Gastroesophageal sphincter (tissue), 4 donors: Measurements from ENCODE around the gene ARPC4. TPM values are rescaled to one million over a fixed set of nuclear protein-coding genes. Genes with fewer than 3 reads are reported as not detected.

Experiments used
- ATAC-seq: fragments of 150-250 bp; one replicate; pipeline ENCODE4 v1.9.1; 2016; ENCODE audit warnings: mild to moderate bottlenecking, moderate library complexity
- H3K27ac ChIP-seq, 4 donors: fragments of 200-600 bp; sonication (generic) in 3 of 4; 1 replicate in 3 of 4; 2 replicates in 1 of 4; pipeline ENCODE4 v1.5.1; 2016 to 2019
- H3K27me3 ChIP-seq: fragments of 200-600 bp; sonication (generic); one replicate; pipeline ENCODE4 v1.5.1; 2019
- H3K36me3 ChIP-seq, 2 donors: fragments of 200-600 bp; sonication (generic); one replicate each; pipeline ENCODE4 v1.5.1; 2019; ENCODE audit warnings: control low read depth in 1 of 2
- H3K4me1 ChIP-seq, 3 donors: fragments of 200-600 bp; sonication (generic); 1 replicate in 2 of 3; 2 replicates in 1 of 3; pipeline ENCODE4 v1.5.1; 2016 to 2019; ENCODE audit warnings: control low read depth in 2 of 3
- H3K4me3 ChIP-seq, 2 donors: fragments of 200-600 bp; sonication (generic); one replicate each; pipeline ENCODE4 v1.5.1; 2019; ENCODE audit warnings: mild to moderate bottlenecking in 1 of 2, moderate library complexity in 1 of 2
- H3K9me3 ChIP-seq, 3 donors: fragments of 200-600 bp; sonication (generic); one replicate each; pipeline ENCODE4 v1.5.1; 2017 to 2019; ENCODE audit warnings: control low read depth in 2 of 3
- EP300 ChIP-seq: sonication (generic); formaldehyde crosslinking; IDR thresholded peaks from one replicate; pipeline ENCODE4 v1.6.1; 2017; ENCODE audit warnings: antibody characterized with exemption, mild to moderate bottlenecking
- POLR2A ChIP-seq, 2 donors: fragments of 450-650 bp; IDR thresholded peaks; one replicate each; pipeline ENCODE4 v1.6.1; 2017; ENCODE audit warnings: antibody characterized with exemption in 2 of 2, mild to moderate bottlenecking in 2 of 2, moderate library complexity in 1 of 2
- POLR2AphosphoS5 ChIP-seq: sonication (generic); formaldehyde crosslinking; IDR thresholded peaks from one replicate; pipeline ENCODE4 v1.6.1; 2017; ENCODE audit warnings: antibody characterized with exemption
- WGBS, 2 donors: methylation state at CpG; one replicate each; pipeline ENCODE4 v1.1.5; 2018; ENCODE audit warnings: low coverage in 1 of 2; 5-methylcytosine and 5-hydroxymethylcytosine counted together
- total RNA-seq, 4 donors: library from RNA; depleted of rRNA; stranded (reverse); fragments of >200 nt; gene quantifications; one replicate each; pipeline ENCODE4 v1.1.0, GENCODE V29; 2016
- TF ChIP-seq, protein P1 (sequence below), 4 experiments: fragments of 200-600 bp in 2 of 4; fragments of 450-650 bp in 2 of 4; sonication (generic) in 1 of 4; IDR thresholded peaks; one replicate each; pipeline ENCODE4 v1.5.1; 2017 to 2019; ENCODE audit warnings: antibody characterized with exemption in 4 of 4, mild to moderate bottlenecking in 2 of 4, moderate library complexity in 2 of 4

Gene ARPC4
- total RNA-seq, 4 donors from 2014 or later: 157 to 203 (median 171) TPM

GRCh38 chr3:9749645-9750555 lies 43.0 kb upstream of the ARPC4 start, which contains the start of gene OGG1:
Gene OGG1, plus strand, starts transcription at chr3:9749952. Its CDS starts 335 bp downstream, at chr3:9750287.
- peaks cover 0 to 43% (median 14%) of the 10 kb centered on the region in 3 donors for H3K4me1 ChIP-seq
- peak; percentile 99 for ATAC-seq
- WGBS, 2 donors: 0 to 1% methylated on average over 19 to 22 of the region's 60 CpGs
- H3K27ac ChIP-seq: peak within 1 kb of the TSS; percentile 54 to 97 (median 91)
- peaks cover 0 to 78% of the 10 kb centered on the region in 2 donors for H3K36me3 ChIP-seq
- H3K27me3 ChIP-seq: no peaks in the 10 kb centered on the region
- TF ChIP-seq, protein P1, sequence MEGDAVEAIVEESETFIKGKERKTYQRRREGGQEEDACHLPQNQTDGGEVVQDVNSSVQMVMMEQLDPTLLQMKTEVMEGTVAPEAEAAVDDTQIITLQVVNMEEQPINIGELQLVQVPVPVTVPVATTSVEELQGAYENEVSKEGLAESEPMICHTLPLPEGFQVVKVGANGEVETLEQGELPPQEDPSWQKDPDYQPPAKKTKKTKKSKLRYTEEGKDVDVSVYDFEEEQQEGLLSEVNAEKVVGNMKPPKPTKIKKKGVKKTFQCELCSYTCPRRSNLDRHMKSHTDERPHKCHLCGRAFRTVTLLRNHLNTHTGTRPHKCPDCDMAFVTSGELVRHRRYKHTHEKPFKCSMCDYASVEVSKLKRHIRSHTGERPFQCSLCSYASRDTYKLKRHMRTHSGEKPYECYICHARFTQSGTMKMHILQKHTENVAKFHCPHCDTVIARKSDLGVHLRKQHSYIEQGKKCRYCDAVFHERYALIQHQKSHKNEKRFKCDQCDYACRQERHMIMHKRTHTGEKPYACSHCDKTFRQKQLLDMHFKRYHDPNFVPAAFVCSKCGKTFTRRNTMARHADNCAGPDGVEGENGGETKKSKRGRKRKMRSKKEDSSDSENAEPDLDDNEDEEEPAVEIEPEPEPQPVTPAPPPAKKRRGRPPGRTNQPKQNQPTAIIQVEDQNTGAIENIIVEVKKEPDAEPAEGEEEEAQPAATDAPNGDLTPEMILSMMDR (IDR thresholded peaks at IDR 0.05): peak in 1 of 4 experiments; percentile 28
- no peak for TF ChIP-seq EP300
- TF ChIP-seq POLR2A (IDR thresholded peaks at IDR 0.05): peak; percentile 26 to 40
- H3K9me3 ChIP-seq: no peaks in the 10 kb centered on the region
- H3K4me3 ChIP-seq: peak within 1 kb of the TSS; percentile 50 to 60

GRCh38 chr3:9750556-9751411 lies 42.1 kb upstream of the ARPC4 start:
- WGBS, 2 donors: 11 to 22% methylated on average over 8 of the region's 17 CpGs

DNA sequence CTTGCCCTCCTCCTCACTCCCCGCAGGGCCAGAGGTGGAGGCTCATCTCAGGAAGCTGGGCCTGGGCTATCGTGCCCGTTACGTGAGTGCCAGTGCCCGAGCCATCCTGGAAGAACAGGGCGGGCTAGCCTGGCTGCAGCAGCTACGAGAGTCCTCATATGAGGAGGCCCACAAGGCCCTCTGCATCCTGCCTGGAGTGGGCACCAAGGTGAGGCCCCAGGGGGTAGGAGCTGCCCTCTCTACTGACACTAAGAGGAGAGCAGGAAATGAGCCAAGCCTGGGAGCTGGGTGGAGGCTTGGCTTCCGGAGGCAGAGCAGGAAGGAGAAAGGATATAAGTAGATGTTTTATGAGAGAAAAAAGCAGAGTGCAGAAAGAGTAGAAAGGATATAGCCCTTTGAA lies 38.2 kb upstream of the ARPC4 start:
- Histone ChIP-seq H3K4me1 (peaks cover 0 to 35% (median 14%) of the 10 kb centered on the region in 3 donors), H3K27ac (peak overlapping the region in 3 of 4 donors; percentile 43 to 59 (median 44)), H3K4me3 (no peak overlapping the region), H3K9me3 (no peaks in the 10 kb centered on the region), H3K27me3 (no peaks in the 10 kb centered on the region), H3K36me3 (peaks cover 0 to 88% of the 10 kb centered on the region in 2 donors)
- ATAC-seq: no peak
- TF ChIP-seq, protein P1 (IDR thresholded peaks at IDR 0.05): no peak
- TF ChIP-seq POLR2A (IDR thresholded peaks at IDR 0.05): no peak
- no peak for TF ChIP-seq POLR2AphosphoS5
- TF ChIP-seq EP300: no peak
- 17 to 71% methylated on average over 1 to 8 of the region's 8 CpGs for WGBS, 2 donors

More at GRCh38 chr3:9750556-9751411, 42.1 kb upstream of the ARPC4 start:
- no peak for TF ChIP-seq EP300
- no peak for TF ChIP-seq POLR2A (IDR thresholded peaks at IDR 0.05)
- TF ChIP-seq, protein P1 (IDR thresholded peaks at IDR 0.05): no peak
- no peak for TF ChIP-seq POLR2AphosphoS5
- Histone ChIP-seq H3K27ac (peak overlapping the region; percentile 5 to 97 (median 91)), H3K4me3 (peak overlapping the region; percentile 50 to 60), H3K36me3 (peaks cover 0 to 78% of the 10 kb centered on the region in 2 donors), H3K27me3 (no peaks in the 10 kb centered on the region), H3K9me3 (no peaks in the 10 kb centered on the region), H3K4me1 (peaks cover 0 to 49% (median 14%) of the 10 kb centered on the region in 3 donors)
- ATAC-seq: no peak

DNA sequence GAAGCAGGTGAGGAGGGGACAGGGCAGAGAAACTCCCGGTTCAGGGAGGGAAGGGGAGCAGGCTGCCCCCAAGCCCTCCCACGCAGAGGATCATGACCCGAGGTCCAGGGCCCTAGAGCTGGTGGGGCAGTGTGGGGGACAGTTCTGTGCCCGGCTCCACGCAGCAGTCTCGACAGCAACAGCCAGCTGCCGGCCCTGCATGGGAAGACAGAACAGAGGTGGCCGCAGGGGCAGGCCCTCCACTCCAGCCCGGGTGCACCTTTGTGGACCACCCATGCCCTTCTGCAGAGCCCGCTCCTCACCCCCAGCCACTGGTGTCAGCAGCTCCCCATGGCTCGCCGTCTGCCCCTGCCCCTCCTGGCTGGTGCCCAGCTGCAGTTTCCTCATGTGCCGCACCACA lies 35.5 kb upstream of the ARPC4 start:
- H3K27ac ChIP-seq: no peak overlapping the region
- no peak for ATAC-seq
- TF ChIP-seq EP300 (no peak), POLR2AphosphoS5 (no peak), POLR2A (IDR thresholded peaks at IDR 0.05) (no peak)
- TF ChIP-seq, protein P1 (IDR thresholded peaks at IDR 0.05): no peak
- no peaks in the 10 kb centered on the region for H3K9me3 ChIP-seq
- WGBS, 2 donors: 69 to 82% methylated on average over 2 to 3 of the region's 13 CpGs
- H3K27me3 ChIP-seq: no peaks in the 10 kb centered on the region
- peaks cover 0 to 13% (median 0%) of the 10 kb centered on the region in 3 donors for H3K4me1 ChIP-seq
- peaks cover 0 to 100% of the 10 kb centered on the region in 2 donors for H3K36me3 ChIP-seq
- no peak overlapping the region for H3K4me3 ChIP-seq
